GM23338 (cell line): Measurements from ENCODE around the gene ARCN1. TPM values are rescaled to one million over a fixed set of nuclear protein-coding genes. Genes with fewer than 3 reads are reported as not detected.

Experiments
- ATAC-seq: fragments of 200-7000 bp; cut with Tn5 transposase; 3 replicates; pipeline ENCODE4 v1.9.1; 2020
- DNase-seq: peaks from one replicate; pipeline ENCODE4 v3.0.0-alpha.2; 2015; ENCODE audit warnings: low spot score
- H2AFZ ChIP-seq: fragments of 200-600 bp; sonication (generic); 2 replicates; pipeline ENCODE4 v1.8.0; 2016; ENCODE audit warnings: antibody characterized with exemption, mild to moderate bottlenecking, moderate library complexity
- H3F3A ChIP-seq: fragments of 200-600 bp; sonication (generic); replicated peaks from 2 replicates; pipeline ENCODE4 v1.8.0; 2017; ENCODE audit warnings: antibody characterized with exemption, mixed run types, low read depth
- H3K27ac ChIP-seq: fragments of 200-600 bp; sonication (generic); 2 replicates; pipeline ENCODE4 v1.6.1; 2016; ENCODE audit warnings: low read depth
- H3K27me3 ChIP-seq: fragments of 200-600 bp; sonication (generic); 2 replicates; pipeline ENCODE4 v1.8.0; 2016; ENCODE audit warnings: mild to moderate bottlenecking, mixed run types, moderate library complexity; ENCODE audit not compliant: insufficient read depth
- H3K36me3 ChIP-seq: fragments of 200-600 bp; sonication (generic); 2 replicates; pipeline ENCODE4 v1.8.0; 2016; ENCODE audit warnings: mild to moderate bottlenecking; ENCODE audit not compliant: insufficient read depth
- H3K4me1 ChIP-seq: fragments of 200-600 bp; sonication (generic); 2 replicates; pipeline ENCODE4 v1.8.0; 2016; ENCODE audit warnings: mild to moderate bottlenecking, moderate library complexity; ENCODE audit not compliant: insufficient read depth
- H3K4me2 ChIP-seq: fragments of 200-600 bp; sonication (generic); 2 replicates; pipeline ENCODE4 v1.7.1; 2017; ENCODE audit warnings: mixed run types
- H3K4me3 ChIP-seq: fragments of 200-600 bp; sonication (generic); 2 replicates; pipeline ENCODE4 v1.6.1; 2016; ENCODE audit warnings: mixed run types
- H3K79me2 ChIP-seq: fragments of 200-600 bp; sonication (generic); replicated peaks from 2 replicates; pipeline ENCODE4 v1.8.0; 2017; ENCODE audit warnings: mild to moderate bottlenecking; ENCODE audit not compliant: insufficient read depth
- H3K9me2 ChIP-seq: fragments of 200-600 bp; sonication (generic); 2 replicates; pipeline ENCODE4 v1.8.0; 2017; ENCODE audit not compliant: insufficient read depth
- H4K20me1 ChIP-seq: fragments of 200-600 bp; sonication (generic); replicated peaks from 2 replicates; pipeline ENCODE4 v1.8.0; 2017; ENCODE audit warnings: mild to moderate bottlenecking; ENCODE audit not compliant: insufficient read depth
- H3K27ac Mint-ChIP-seq: 2 replicates; pipeline ENCODE4 v1.8.0; 2020; ENCODE audit warnings: inconsistent platforms, mild to moderate bottlenecking, moderate library complexity, mixed read lengths
- H3K27me3 Mint-ChIP-seq: 3 replicates; pipeline ENCODE4 v1.8.0; 2022; ENCODE audit warnings: low read depth, mild to moderate bottlenecking, moderate library complexity, mixed read lengths, inconsistent platforms; ENCODE audit not compliant: insufficient read depth, poor library complexity
- H3K36me3 Mint-ChIP-seq: 3 replicates; pipeline ENCODE4 v1.8.0; 2021; ENCODE audit warnings: low read depth, mild to moderate bottlenecking, inconsistent platforms, moderate library complexity, mixed read lengths
- H3K4me1 Mint-ChIP-seq: 3 replicates; pipeline ENCODE4 v1.8.0; 2020; ENCODE audit warnings: mild to moderate bottlenecking, inconsistent platforms, mixed read lengths
- H3K4me3 Mint-ChIP-seq: 3 replicates; pipeline ENCODE4 v1.8.0; 2021; ENCODE audit warnings: moderate library complexity, mild to moderate bottlenecking, inconsistent platforms, mixed read lengths
- H3K9me3 Mint-ChIP-seq: 3 replicates; pipeline ENCODE4 v1.8.0; 2020; ENCODE audit warnings: moderate library complexity, mild to moderate bottlenecking, inconsistent platforms, mixed read lengths
- CREB1 ChIP-seq: fragments of 250-450 bp; sonication (Bioruptor Pico); IDR thresholded peaks from 2 replicates; pipeline ENCODE4 v1.5.0; 2020; ENCODE audit warnings: low read depth, mild to moderate bottlenecking, moderate library complexity
- CTCF ChIP-seq, 2 experiments: fragments of 200-600 bp in 1 of 2; sonication (generic) in 1 of 2; conservative IDR thresholded peaks; 2 replicates each; pipeline versions ENCODE4 v1.5.1 to v1.6.1; 2016 to 2017; ENCODE audit warnings: antibody characterized with exemption in 2 of 2, low read depth in 2 of 2, mild to moderate bottlenecking in 2 of 2, moderate library complexity in 1 of 2
- ETS1 ChIP-seq: IDR thresholded peaks from 2 replicates; pipeline ENCODE4 v1.6.1; 2016; ENCODE audit warnings: antibody characterized with exemption
- EZH2 ChIP-seq: fragments of 200-600 bp; sonication (generic); IDR thresholded peaks from one replicate; pipeline ENCODE4 v1.8.0; 2017; ENCODE audit warnings: antibody characterized with exemption, mild to moderate bottlenecking, low read depth; ENCODE audit not compliant: unreplicated experiment
- EZH2phosphoT487 ChIP-seq: fragments of 200-600 bp; sonication (generic); IDR thresholded peaks from one replicate; pipeline ENCODE4 v1.8.1; 2018; ENCODE audit warnings: antibody characterized with exemption; ENCODE audit not compliant: unreplicated experiment
- JUNB ChIP-seq: IDR thresholded peaks from one replicate; pipeline ENCODE4 v1.6.1; 2016; ENCODE audit warnings: antibody characterized with exemption; ENCODE audit not compliant: unreplicated experiment
- NANOG ChIP-seq: IDR thresholded peaks from 2 replicates; pipeline ENCODE4 v1.6.1; 2016; ENCODE audit warnings: antibody characterized with exemption, borderline replicate concordance
- POLR2AphosphoS5 ChIP-seq: IDR thresholded peaks from 2 replicates; pipeline ENCODE4 v1.6.1; 2016; ENCODE audit warnings: antibody characterized with exemption, low read depth
- REST ChIP-seq: IDR thresholded peaks from one replicate; pipeline ENCODE4 v1.6.1; 2018; ENCODE audit warnings: antibody characterized with exemption; ENCODE audit not compliant: unreplicated experiment
- STAT1 ChIP-seq: IDR thresholded peaks from one replicate; pipeline ENCODE4 v1.6.1; 2016; ENCODE audit warnings: antibody characterized with exemption; ENCODE audit not compliant: unreplicated experiment
- ZNF114 ChIP-seq: fragments of 250-450 bp; sonication (Bioruptor Pico); IDR thresholded peaks from 2 replicates; pipeline ENCODE4 v1.5.0; 2020; ENCODE audit warnings: mild to moderate bottlenecking, moderate library complexity
- ZNF331 ChIP-seq: fragments of 250-450 bp; sonication (Bioruptor Pico); IDR thresholded peaks from 2 replicates; pipeline ENCODE4 v1.5.0; 2020; ENCODE audit warnings: low read depth, mild to moderate bottlenecking, moderate library complexity
- ZNF462 ChIP-seq: fragments of 250-450 bp; sonication (Bioruptor Pico); IDR thresholded peaks from 2 replicates; pipeline ENCODE4 v1.5.0; 2020; ENCODE audit warnings: mild to moderate bottlenecking, moderate library complexity
- polyA plus RNA-seq: library from polyadenylated mRNA; unstranded; fragments of >200 nt; fragmentation: Nextera tagmentation; extraction: Ambion mirVana; gene quantifications from 2 replicates; pipeline ENCODE4 v1.2.1, GENCODE V29; 2016
- total RNA-seq: library from RNA; depleted of rRNA; stranded (reverse); fragments of >200 nt; shearing (Covaris generic); gene quantifications from 2 replicates; pipeline ENCODE4 v1.2.3, GENCODE V29; 2014

The ARCN1 gene
- total and polyA plus RNA-seq, 2 experiments from 2014 or later, result 79.9 to 106 TPM

- Histone ChIP-seq H3K27ac (no peak overlapping the region), H3K36me3 (peaks cover 4% of the 10 kb centered on the region; the same call in 1 of the 2 replicates), H3F3A (no peaks in the 10 kb centered on the region), H4K20me1 (no peaks in the 10 kb centered on the region), H3K9me2 (no peaks in the 10 kb centered on the region), H3K27me3 (no peaks in the 10 kb centered on the region), H2AFZ (no peak overlapping the region), H3K4me1 (no peaks in the 10 kb centered on the region), H3K79me2 (no peaks in the 10 kb centered on the region), H3K4me2 (no peak overlapping the region), H3K4me3 (no peak overlapping the region)
- Mint-ChIP-seq H3K27ac (no peak overlapping the region), H3K4me3 (no peak overlapping the region), H3K4me1 (no peaks in the 10 kb centered on the region), H3K27me3 (peaks cover 4% of the 10 kb centered on the region), H3K9me3 (no peaks in the 10 kb centered on the region), H3K36me3 (peaks cover 10% of the 10 kb centered on the region; the same call in 2 of the 3 replicates)
- no peak for DNase-seq
- TF ChIP-seq NANOG, result no peak
- TF ChIP-seq ETS1, result no peak
- TF ChIP-seq EZH2phosphoT487, result no peak
- TF ChIP-seq ZNF114 (CRISPR knock-in tag), result no peak
- no peak for TF ChIP-seq ZNF331 (CRISPR knock-in tag)
- TF ChIP-seq CTCF (conservative IDR thresholded peaks at IDR 0.05; ENCODE audit: low read depth in 2 of 2), result no peak
- no peak for TF ChIP-seq JUNB
- TF ChIP-seq CREB1 (CRISPR knock-in tag), result no peak
- TF ChIP-seq REST, result no peak
- TF ChIP-seq ZNF462 (CRISPR knock-in tag), result no peak
- TF ChIP-seq EZH2, result no peak
- TF ChIP-seq STAT1, result no peak
- no peak for TF ChIP-seq POLR2AphosphoS5
- no peak for ATAC-seq
Measured at GRCh38 chr11:118547132-118547531, 25.1 kb upstream of the ARCN1 start.
